Loucy (cell line): ENCODE measurements around the gene DNLZ.
"Not testable (repeated sequence)": the region's sequence is repeated elsewhere in the genome, so short reads cannot be mapped to it uniquely, and the experiment has no call there.

Experiments
- H2AFZ ChIP-seq: fragments of 200-600 bp; sonication (generic); 2 replicates; pipeline ENCODE4 v1.6.0; 2016; ENCODE audit warnings: antibody characterized with exemption, mild to moderate bottlenecking, low read length, moderate library complexity
- H3F3A ChIP-seq: fragments of 200-600 bp; 2 replicates; pipeline ENCODE4 v1.6.0; 2016; ENCODE audit warnings: antibody characterized with exemption, low read depth, mild to moderate bottlenecking
- H3K27me3 ChIP-seq: fragments of 200-600 bp; sonication (generic); 2 replicates; pipeline ENCODE4 v1.6.1; 2014; ENCODE audit warnings: low read length, mild to moderate bottlenecking; ENCODE audit not compliant: insufficient read depth, poor library complexity, severe bottlenecking
- H3K36me3 ChIP-seq: fragments of 200-600 bp; sonication (generic); 2 replicates; pipeline ENCODE4 v1.6.1; 2016; ENCODE audit warnings: low read length; ENCODE audit not compliant: insufficient read depth
- H3K4me1 ChIP-seq: fragments of 200-600 bp; sonication (generic); 2 replicates; pipeline ENCODE4 v1.5.1; 2014; ENCODE audit warnings: low read length, mild to moderate bottlenecking; ENCODE audit not compliant: insufficient read depth, poor library complexity, severe bottlenecking
- H3K4me2 ChIP-seq: fragments of 200-600 bp; sonication (generic); 2 replicates; pipeline ENCODE4 v1.6.0; 2014; ENCODE audit warnings: antibody characterized with exemption, low read length, low read depth, mild to moderate bottlenecking; ENCODE audit not compliant: poor library complexity, severe bottlenecking
- H3K4me3 ChIP-seq: fragments of 200-600 bp; sonication (generic); 2 replicates; pipeline ENCODE4 v1.5.1; 2014; ENCODE audit warnings: low read length, mild to moderate bottlenecking, mixed read lengths; ENCODE audit not compliant: poor library complexity, severe bottlenecking
- H3K79me2 ChIP-seq: fragments of 200-600 bp; sonication (generic); 2 replicates; pipeline ENCODE4 v1.6.1; 2014; ENCODE audit warnings: low read length; ENCODE audit not compliant: insufficient read depth
- H3K9ac ChIP-seq: fragments of 200-600 bp; sonication (generic); 2 replicates; pipeline ENCODE4 v1.6.0; 2014; ENCODE audit warnings: mild to moderate bottlenecking, low read depth, low read length, moderate library complexity; ENCODE audit not compliant: poor library complexity, severe bottlenecking
- H3K9me2 ChIP-seq: fragments of 200-600 bp; sonication (generic); replicated peaks from 2 replicates; pipeline ENCODE4 v1.6.1; 2016; ENCODE audit warnings: low read depth, low read length, mixed read lengths
- H3K9me3 ChIP-seq: fragments of 200-600 bp; sonication (generic); 2 replicates; pipeline ENCODE4 v1.6.1; 2014; ENCODE audit warnings: mild to moderate bottlenecking, antibody characterized with exemption, low read length, low read depth; ENCODE audit not compliant: insufficient read depth
- H4K20me1 ChIP-seq: fragments of 200-600 bp; sonication (generic); 2 replicates; pipeline ENCODE4 v1.6.0; 2014; ENCODE audit warnings: antibody characterized with exemption, low read length, mild to moderate bottlenecking; ENCODE audit not compliant: insufficient read depth, poor library complexity, severe bottlenecking
- CTCF ChIP-seq: fragments of 200-600 bp; sonication (generic); conservative IDR thresholded peaks from 2 replicates; pipeline ENCODE4 v1.5.1; 2014; ENCODE audit warnings: mild to moderate bottlenecking, antibody characterized with exemption, low read length
- EZH2phosphoT487 ChIP-seq: fragments of 200-600 bp; IDR thresholded peaks from 2 replicates; pipeline ENCODE4 v1.6.1; 2018; ENCODE audit warnings: antibody characterized with exemption, mild to moderate bottlenecking, moderate library complexity, borderline replicate concordance

DNLZ gene

GRCh38 chr9:136410500-136411287 is 47.1 kb upstream of the DNLZ start, which contains the start of the genes ENTR1 and PMPCA:
TSS of gene ENTR1 (minus strand) at chr9:136410614. CDS start at chr9:136410397, 217 bp downstream.
TSS of gene PMPCA (plus strand) at chr9:136410658. CDS start at chr9:136410669, 11 bp downstream.
- H3K27me3 ChIP-seq, result no peaks in the 10 kb centered on the region
- no peaks in the 10 kb centered on the region for H3K9me2 ChIP-seq
- no peaks in the 10 kb centered on the region for H3F3A ChIP-seq
- H3K4me1 ChIP-seq, result peaks cover 30% of the 10 kb centered on the region
- H3K36me3 ChIP-seq, result peaks cover 23% of the 10 kb centered on the region; the same call in 1 of the 2 replicates
- TF ChIP-seq CTCF (no peak), EZH2phosphoT487 (no peak)
- H3K9me3 ChIP-seq, result no peaks in the 10 kb centered on the region
- H3K9ac ChIP-seq, result peak within 1 kb of the TSS; percentile 80
- peaks cover 65% of the 10 kb centered on the region for H3K79me2 ChIP-seq
- H2AFZ ChIP-seq, result peak within 1 kb of the TSS; percentile 47
- peaks cover 27% of the 10 kb centered on the region for H4K20me1 ChIP-seq
- peak within 1 kb of the TSS; percentile 95 for H3K4me2 ChIP-seq
- H3K4me3 ChIP-seq, result peak within 1 kb of the TSS; percentile 91

GRCh38 chr9:136409557-136410455 is 46.3 kb upstream of the DNLZ start:
- Histone ChIP-seq H3K9me2 (no peaks in the 10 kb centered on the region), H4K20me1 (peaks cover 27% of the 10 kb centered on the region), H3K79me2 (peaks cover 65% of the 10 kb centered on the region), H3K36me3 (peaks cover 19% of the 10 kb centered on the region; the same call in 1 of the 2 replicates), H3K27me3 (no peaks in the 10 kb centered on the region), H3K4me3 (peak overlapping the region; percentile 91), H3K9me3 (no peaks in the 10 kb centered on the region), H3K4me1 (peaks cover 39% of the 10 kb centered on the region), H3K4me2 (peak overlapping the region; percentile 77), H3K9ac (peak overlapping the region; percentile 77), H2AFZ (peak overlapping the region; percentile 4; the same call in 1 of the 2 replicates), H3F3A (no peaks in the 10 kb centered on the region)
- TF ChIP-seq CTCF (no peak), EZH2phosphoT487 (no peak)

GRCh38 chr9:136407911-136408310 is 44.4 kb upstream of the DNLZ start:
- peaks cover 56% of the 10 kb centered on the region for H3K4me1 ChIP-seq
- H3K9me3 ChIP-seq, result no peaks in the 10 kb centered on the region
- TF ChIP-seq CTCF, result no peak
- TF ChIP-seq EZH2phosphoT487, result no peak
- H2AFZ ChIP-seq, result no peak overlapping the region
- peaks cover 6% of the 10 kb centered on the region; the same call in 1 of the 2 replicates for H3K36me3 ChIP-seq
- H3F3A ChIP-seq, result 0 out of 2 replicates have a peak, but pooled peaks cover 4% of the 10 kb centered on the region
- H4K20me1 ChIP-seq, result peaks cover 26% of the 10 kb centered on the region
- no peaks in the 10 kb centered on the region for H3K9me2 ChIP-seq
- peaks cover 58% of the 10 kb centered on the region for H3K79me2 ChIP-seq
- no peak overlapping the region for H3K9ac ChIP-seq
- peak overlapping the region; percentile 16 for H3K4me2 ChIP-seq
- H3K27me3 ChIP-seq, result no peaks in the 10 kb centered on the region
- no peak overlapping the region for H3K4me3 ChIP-seq

DNA sequence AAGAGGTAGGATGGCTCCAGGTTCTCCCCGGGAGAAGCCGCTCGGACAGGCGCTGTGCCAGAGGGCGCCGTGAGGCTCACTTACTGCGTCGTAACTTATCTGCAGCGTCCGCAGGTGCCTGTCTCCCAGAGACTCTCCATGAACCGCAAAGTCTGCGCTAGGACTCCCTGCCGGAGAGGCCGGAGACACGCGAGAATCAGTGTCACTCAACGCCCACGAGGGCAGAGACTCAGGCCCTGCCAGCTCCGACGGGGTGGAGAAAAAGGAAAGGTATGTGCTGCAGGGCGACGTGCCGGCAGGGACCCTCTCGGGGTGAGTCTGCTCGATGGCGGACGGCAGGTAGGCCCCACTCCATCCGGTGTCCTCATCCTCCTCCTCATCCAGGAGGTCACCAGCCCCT is 43.5 kb upstream of the DNLZ start:
- not testable (repeated sequence) for H2AFZ ChIP-seq, H3K36me3 ChIP-seq, H3K9me3 ChIP-seq, H3K27me3 ChIP-seq, H3K9ac ChIP-seq, H3K4me3 ChIP-seq, H3K4me2 ChIP-seq, H3F3A ChIP-seq, H3K9me2 ChIP-seq
- Histone ChIP-seq H4K20me1 (peaks cover 18% of the 10 kb centered on the region), H3K4me1 (peaks cover 50% of the 10 kb centered on the region), H3K79me2 (peaks cover 50% of the 10 kb centered on the region)
